Measurements from ENCODE around the gene LAMA5.

Gene LAMA5

DNA sequence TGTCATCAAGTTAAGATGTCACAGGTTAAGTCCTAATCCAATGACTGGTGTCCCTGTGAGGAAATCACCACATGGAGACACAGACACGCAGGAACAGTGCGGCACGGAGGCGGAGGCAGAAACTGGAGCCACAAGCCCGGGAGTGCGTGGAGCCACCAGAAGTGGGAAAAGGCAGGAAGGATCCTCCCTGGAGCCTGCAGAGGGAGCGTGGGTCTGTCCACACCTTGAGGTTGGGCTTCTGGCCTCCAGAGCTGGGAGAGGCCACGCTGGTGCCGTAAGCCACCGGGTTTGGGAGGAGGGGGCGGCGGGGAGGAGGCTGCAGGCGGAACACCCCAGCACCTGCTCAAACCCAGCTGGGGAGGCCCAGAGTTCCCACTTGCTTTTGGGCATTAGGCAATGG, 36.2 kb upstream of the LAMA5 start:
- Histone ChIP-seq H2AFZ (ENCODE audit: low read depth, low read length, severe bottlenecking) (no peak overlapping the region), H3K4me2 (ENCODE audit: low read depth, low read length, poor library complexity, severe bottlenecking) (no peak overlapping the region), H3K79me2 (ENCODE audit: insufficient read depth, low read length) (peaks cover 11% of the 10 kb centered on the region), H3K36me3 (ENCODE audit: low read length) (no peaks in the 10 kb centered on the region), H3K9me2 (replicated peaks; ENCODE audit: insufficient read depth, low read length) (no peaks in the 10 kb centered on the region), H3K27ac (ENCODE audit: low read depth, low read length) (no peak overlapping the region), H4K20me1 (ENCODE audit: low read depth, low read length) (no peaks in the 10 kb centered on the region), H3K9me3 (ENCODE audit: insufficient read depth, low read length) (no peaks in the 10 kb centered on the region), H3K4me3 (ENCODE audit: insufficient read depth, low read length, poor library complexity, severe bottlenecking) (no peak overlapping the region), H3K27me3 (ENCODE audit: low read length) (no peaks in the 10 kb centered on the region), H3K9ac (ENCODE audit: low read length) (no peak overlapping the region), H3F3A (ENCODE audit: insufficient read depth) (0 out of 2 replicates have a peak, but pooled peaks cover under 1% of the 10 kb centered on the region)
- no peak for TF ChIP-seq EZH2phosphoT487 (conservative IDR thresholded peaks at IDR 0.05; ENCODE audit: low read length)
- TF ChIP-seq, protein P1, sequence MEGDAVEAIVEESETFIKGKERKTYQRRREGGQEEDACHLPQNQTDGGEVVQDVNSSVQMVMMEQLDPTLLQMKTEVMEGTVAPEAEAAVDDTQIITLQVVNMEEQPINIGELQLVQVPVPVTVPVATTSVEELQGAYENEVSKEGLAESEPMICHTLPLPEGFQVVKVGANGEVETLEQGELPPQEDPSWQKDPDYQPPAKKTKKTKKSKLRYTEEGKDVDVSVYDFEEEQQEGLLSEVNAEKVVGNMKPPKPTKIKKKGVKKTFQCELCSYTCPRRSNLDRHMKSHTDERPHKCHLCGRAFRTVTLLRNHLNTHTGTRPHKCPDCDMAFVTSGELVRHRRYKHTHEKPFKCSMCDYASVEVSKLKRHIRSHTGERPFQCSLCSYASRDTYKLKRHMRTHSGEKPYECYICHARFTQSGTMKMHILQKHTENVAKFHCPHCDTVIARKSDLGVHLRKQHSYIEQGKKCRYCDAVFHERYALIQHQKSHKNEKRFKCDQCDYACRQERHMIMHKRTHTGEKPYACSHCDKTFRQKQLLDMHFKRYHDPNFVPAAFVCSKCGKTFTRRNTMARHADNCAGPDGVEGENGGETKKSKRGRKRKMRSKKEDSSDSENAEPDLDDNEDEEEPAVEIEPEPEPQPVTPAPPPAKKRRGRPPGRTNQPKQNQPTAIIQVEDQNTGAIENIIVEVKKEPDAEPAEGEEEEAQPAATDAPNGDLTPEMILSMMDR (IDR thresholded peaks at IDR 0.05; ENCODE audit: insufficient read depth, low read length, poor library complexity, severe bottlenecking): no peak

DNA sequence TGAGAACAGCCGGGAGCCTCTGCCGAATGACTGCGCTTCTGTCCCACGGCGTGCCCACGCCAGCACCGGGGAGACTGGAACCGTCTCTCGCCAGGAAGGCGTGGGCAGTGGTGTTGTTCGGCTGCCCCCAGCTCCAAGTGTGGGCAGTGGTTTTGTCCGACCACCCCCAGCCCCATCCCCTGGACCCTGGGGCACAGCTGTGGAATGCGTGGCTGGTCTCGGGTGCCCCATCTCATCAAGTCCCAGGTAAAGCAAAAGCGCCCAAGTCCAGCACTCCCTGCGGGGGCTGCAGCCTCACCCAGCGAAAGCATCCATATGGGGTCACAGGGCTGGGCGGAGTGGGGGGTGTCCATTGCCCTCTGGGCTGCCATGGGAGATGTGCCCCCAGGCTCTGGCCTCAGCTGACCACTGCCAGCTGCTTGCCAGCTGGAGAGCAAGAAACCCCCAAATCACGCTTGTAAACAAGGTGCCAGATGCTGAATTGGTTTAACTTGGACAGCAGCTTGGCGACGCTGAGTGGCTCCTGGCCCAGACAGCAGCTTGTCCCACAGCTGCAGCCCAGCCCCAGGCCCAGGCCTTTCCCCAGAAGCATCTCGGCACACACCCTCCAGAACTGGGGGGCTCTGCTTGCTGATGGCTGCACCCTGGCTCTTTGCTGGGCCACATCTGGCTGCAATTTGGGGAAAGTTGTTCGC, 35.5 kb upstream of the LAMA5 start:
- no peak for TF ChIP-seq EZH2phosphoT487 (conservative IDR thresholded peaks at IDR 0.05; ENCODE audit: low read length)
- TF ChIP-seq, protein P1 (IDR thresholded peaks at IDR 0.05; ENCODE audit: insufficient read depth, low read length, poor library complexity, severe bottlenecking): no peak
- no peaks in the 10 kb centered on the region for H3K9me3 ChIP-seq (ENCODE audit: insufficient read depth, low read length)
- H3K4me3 ChIP-seq (ENCODE audit: insufficient read depth, low read length, poor library complexity, severe bottlenecking): no peak overlapping the region
- no peak overlapping the region for H2AFZ ChIP-seq (ENCODE audit: low read depth, low read length, severe bottlenecking)
- H4K20me1 ChIP-seq (ENCODE audit: low read depth, low read length): no peaks in the 10 kb centered on the region
- H3K79me2 ChIP-seq (ENCODE audit: insufficient read depth, low read length): peaks cover 11% of the 10 kb centered on the region
- H3K9me2 ChIP-seq (replicated peaks; ENCODE audit: insufficient read depth, low read length): no peaks in the 10 kb centered on the region
- 0 out of 2 replicates have a peak, but pooled peaks cover 3% of the 10 kb centered on the region for H3F3A ChIP-seq (ENCODE audit: insufficient read depth)
- no peak overlapping the region for H3K9ac ChIP-seq (ENCODE audit: low read length)
- H3K27ac ChIP-seq (ENCODE audit: low read depth, low read length): no peak overlapping the region
- H3K4me2 ChIP-seq (ENCODE audit: low read depth, low read length, poor library complexity, severe bottlenecking): no peak overlapping the region
- H3K36me3 ChIP-seq (ENCODE audit: low read length): no peaks in the 10 kb centered on the region
- H3K27me3 ChIP-seq (ENCODE audit: low read length): no peaks in the 10 kb centered on the region

DNA sequence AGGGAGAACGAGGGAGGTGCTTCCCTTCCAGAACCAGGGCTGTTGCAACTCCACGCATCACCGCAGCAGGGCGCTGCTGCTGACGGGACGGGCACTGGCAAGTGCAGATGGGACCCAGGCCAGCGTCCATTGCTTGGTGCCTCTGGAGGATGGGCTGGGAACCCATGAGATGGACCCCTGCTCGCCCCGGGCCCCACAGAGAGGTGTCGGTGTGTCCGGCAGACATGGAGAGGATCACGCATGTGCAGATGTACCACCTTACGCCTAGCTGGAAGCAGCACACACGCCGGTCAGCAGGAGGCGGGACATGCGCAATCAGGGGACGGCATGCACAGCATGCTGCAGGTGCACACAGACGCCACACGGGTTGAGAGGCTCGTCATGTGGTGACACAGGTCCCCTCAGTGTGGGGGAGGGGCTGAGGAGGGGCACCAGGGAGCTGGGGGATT, 34.2 kb upstream of the LAMA5 start:
- no peak overlapping the region for H3K4me3 ChIP-seq (ENCODE audit: insufficient read depth, low read length, poor library complexity, severe bottlenecking)
- no peak overlapping the region for H3K9ac ChIP-seq (ENCODE audit: low read length)
- no peak overlapping the region for H2AFZ ChIP-seq (ENCODE audit: low read depth, low read length, severe bottlenecking)
- no peaks in the 10 kb centered on the region for H3K36me3 ChIP-seq (ENCODE audit: low read length)
- no peaks in the 10 kb centered on the region for H3K27me3 ChIP-seq (ENCODE audit: low read length)
- no peaks in the 10 kb centered on the region for H4K20me1 ChIP-seq (ENCODE audit: low read depth, low read length)
- no peak overlapping the region for H3K4me2 ChIP-seq (ENCODE audit: low read depth, low read length, poor library complexity, severe bottlenecking)
- TF ChIP-seq, protein P1 (IDR thresholded peaks at IDR 0.05; ENCODE audit: insufficient read depth, low read length, poor library complexity, severe bottlenecking): peak; percentile 13
- no peak for TF ChIP-seq EZH2phosphoT487 (conservative IDR thresholded peaks at IDR 0.05; ENCODE audit: low read length)
- no peaks in the 10 kb centered on the region for H3K9me3 ChIP-seq (ENCODE audit: insufficient read depth, low read length)
- peaks cover 7% of the 10 kb centered on the region for H3K79me2 ChIP-seq (ENCODE audit: insufficient read depth, low read length)
- 0 out of 2 replicates have a peak, but pooled peaks cover 3% of the 10 kb centered on the region for H3F3A ChIP-seq (ENCODE audit: insufficient read depth)
- no peak overlapping the region for H3K27ac ChIP-seq (ENCODE audit: low read depth, low read length)
- no peaks in the 10 kb centered on the region for H3K9me2 ChIP-seq (replicated peaks; ENCODE audit: insufficient read depth, low read length)

All from SU-DHL-6 (cell line).